ENCODE results near the gene ICA1.

DNA sequence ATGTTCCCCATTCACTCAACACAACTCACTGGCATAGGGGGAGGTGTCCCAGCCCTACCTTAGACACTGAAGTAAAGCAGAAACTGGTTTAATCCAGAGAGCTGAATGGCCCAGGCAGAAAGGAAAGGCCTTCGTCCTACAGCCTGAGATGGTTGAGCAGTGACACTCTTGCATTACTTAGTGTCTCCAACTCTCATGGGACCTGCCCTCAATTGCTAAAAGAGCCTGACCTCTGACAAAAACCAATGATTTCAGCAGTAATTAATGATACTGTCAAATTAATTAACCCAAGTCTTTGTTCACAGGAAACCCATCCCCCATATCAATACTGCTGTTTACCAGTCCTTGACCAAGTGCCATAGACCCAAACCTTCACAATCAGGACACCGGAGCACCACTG, 48.6 kb downstream of the ICA1 start:
- TF ChIP-seq, protein P1, sequence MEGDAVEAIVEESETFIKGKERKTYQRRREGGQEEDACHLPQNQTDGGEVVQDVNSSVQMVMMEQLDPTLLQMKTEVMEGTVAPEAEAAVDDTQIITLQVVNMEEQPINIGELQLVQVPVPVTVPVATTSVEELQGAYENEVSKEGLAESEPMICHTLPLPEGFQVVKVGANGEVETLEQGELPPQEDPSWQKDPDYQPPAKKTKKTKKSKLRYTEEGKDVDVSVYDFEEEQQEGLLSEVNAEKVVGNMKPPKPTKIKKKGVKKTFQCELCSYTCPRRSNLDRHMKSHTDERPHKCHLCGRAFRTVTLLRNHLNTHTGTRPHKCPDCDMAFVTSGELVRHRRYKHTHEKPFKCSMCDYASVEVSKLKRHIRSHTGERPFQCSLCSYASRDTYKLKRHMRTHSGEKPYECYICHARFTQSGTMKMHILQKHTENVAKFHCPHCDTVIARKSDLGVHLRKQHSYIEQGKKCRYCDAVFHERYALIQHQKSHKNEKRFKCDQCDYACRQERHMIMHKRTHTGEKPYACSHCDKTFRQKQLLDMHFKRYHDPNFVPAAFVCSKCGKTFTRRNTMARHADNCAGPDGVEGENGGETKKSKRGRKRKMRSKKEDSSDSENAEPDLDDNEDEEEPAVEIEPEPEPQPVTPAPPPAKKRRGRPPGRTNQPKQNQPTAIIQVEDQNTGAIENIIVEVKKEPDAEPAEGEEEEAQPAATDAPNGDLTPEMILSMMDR (IDR thresholded peaks at IDR 0.05 in 4 of 5, conservative IDR thresholded peaks at IDR 0.05 in 1 of 5), result no peak
- no peak for TF ChIP-seq POLR2A (IDR thresholded peaks at IDR 0.05)

Data from gastrocnemius medialis (tissue), 4 donors.